ENCODE results near the gene ZNF438.

- TF ChIP-seq POLR2AphosphoS5 (IDR thresholded peaks at IDR 0.05; ENCODE audit: low read depth) (no peak), CTCF (IDR thresholded peaks at IDR 0.05; ENCODE audit: insufficient read depth, low read length) (no peak), SPI1 (IDR thresholded peaks at IDR 0.05; ENCODE audit: borderline replicate concordance, low read depth) (no peak), REST (IDR thresholded peaks at IDR 0.05; ENCODE audit: insufficient replicate concordance, low read depth) (no peak)
Measured at GRCh38 chr10:31017534-31018355, 13.9 kb downstream of the ZNF438 start.
